Cerebellar nuclear complex (tissue), 1 donor: ENCODE measurements around the gene TSHR.
"Not testable (repeated sequence)": the region's sequence is repeated elsewhere in the genome, so short reads cannot be mapped to it uniquely, and the experiment has no call there.

ENCODE experiments used
- DNase-seq, 2 experiments: peaks; one replicate each; lab custom pipeline; 2025; lab: John Stamatoyannopoulos, UW

TSHR gene

DNA sequence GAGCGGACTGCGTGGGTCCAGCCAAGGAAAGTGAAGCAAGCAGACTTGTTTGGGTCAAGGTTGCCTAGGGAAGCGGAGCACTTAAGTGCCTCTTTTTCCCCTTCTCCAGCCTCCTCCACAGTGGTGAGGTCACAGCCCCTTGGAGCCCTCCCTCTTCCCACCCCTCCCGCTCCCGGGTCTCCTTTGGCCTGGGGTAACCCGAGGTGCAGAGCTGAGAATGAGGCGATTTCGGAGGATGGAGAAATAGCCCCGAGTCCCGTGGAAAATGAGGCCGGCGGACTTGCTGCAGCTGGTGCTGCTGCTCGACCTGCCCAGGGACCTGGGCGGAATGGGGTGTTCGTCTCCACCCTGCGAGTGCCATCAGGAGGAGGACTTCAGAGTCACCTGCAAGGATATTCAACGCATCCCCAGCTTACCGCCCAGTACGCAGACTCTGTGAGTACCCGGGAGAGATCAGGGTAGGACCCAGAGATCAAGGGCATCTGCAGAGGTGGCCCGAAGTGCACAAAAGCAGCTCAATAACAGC is at the start of gene TSHR:
Gene TSHR (plus strand): TSS at position 206 of the 526 bp plus-strand sequence. CDS start 60 bp downstream, at position 266.
- DNase-seq: no peak

DNA sequence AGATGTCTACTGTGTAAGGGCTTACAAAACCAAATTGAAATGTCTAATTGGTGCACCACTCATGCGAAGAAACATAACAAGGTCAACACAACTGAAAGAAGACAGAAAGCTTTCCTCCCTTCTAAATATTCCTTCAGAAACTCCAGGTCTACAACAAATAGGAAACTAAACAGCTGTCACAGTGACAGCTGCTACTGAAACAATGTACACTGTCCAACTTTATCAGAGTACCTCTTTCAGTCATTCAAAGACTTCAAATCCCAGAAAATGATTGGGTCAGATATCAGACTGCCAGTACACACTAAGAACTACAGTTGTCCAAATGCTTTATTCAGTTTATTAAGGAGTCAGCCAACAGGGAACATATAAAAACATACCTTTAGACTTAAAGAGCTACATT is 49.1 kb upstream of the TSHR start:
- DNase-seq: no peak

DNA sequence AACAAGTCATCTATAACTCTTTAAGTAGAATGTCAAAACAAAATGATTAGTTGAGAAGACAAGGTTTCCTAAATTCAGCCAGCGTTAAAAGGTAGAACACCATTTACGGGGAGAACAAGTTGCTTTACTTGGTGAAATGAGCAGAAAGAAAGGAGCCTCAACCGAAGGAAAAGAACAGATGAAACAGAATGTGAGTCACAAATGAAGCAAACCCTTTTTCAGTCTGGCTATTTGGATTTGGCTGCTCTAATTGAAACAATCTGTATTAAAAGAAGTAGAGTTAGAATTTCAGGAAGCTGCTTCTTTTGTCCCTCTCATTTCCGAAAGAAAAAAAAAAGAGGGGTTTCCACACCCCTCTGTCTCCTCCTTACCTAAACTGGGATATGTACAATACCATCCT is 48.5 kb upstream of the TSHR start:
- no peak for DNase-seq

DNA sequence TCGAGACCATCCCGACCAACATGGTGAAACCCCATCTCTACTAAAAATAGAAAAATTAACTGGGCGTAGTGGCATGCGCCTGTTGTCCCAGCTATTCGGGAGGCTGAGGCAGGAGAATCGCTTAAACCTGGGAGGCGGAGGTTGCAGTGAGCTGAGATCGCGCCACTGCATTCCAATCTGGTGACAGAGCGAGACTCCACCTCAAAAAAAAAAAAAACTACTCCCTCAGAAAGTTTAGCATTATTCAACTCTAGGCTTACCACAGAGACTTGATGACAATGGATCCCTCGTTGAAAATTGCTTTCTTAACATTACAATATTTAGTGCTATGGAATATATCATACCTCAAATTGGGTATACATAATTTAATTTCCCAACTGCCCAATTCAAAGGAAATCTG is 43.4 kb upstream of the TSHR start:
- not testable (repeated sequence) for DNase-seq

DNA sequence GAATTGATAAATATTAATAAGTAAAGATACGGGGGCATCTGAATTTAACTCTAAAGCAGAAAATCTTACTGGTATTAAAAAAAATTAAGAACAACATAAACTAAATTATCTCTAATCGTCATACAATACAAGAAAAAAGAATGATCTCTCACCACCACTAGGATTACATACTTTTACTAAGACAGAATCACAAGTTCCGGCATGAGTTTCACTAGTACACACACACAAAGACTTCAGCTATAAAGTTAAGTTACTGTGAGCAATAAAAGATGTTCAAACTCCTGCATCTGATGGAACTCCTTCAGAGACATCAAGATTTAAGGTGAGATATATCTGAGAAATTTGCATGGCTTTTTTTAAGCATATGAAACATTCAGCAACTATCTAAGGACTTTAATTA is 35.8 kb upstream of the TSHR start:
- no peak for DNase-seq

DNA sequence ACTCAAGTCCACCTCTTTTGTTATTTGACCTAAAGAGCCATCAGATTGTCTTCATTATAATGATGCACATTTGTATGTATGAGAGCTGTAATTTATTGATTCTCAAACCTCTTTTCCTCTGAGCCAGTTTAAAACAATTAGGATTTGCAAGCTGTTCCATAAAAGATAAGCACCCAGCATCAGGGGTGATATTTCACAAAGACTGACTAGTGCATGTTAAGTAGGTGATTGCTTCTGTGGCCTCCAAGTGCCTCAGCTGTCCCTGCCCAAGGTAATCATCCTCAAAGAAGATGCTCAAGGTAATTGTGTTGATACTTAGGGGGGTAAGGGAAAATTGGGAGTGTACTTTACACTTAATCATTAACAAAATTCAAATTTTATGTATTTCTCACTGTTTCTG is 32.1 kb upstream of the TSHR start:
- no peak for DNase-seq

DNA sequence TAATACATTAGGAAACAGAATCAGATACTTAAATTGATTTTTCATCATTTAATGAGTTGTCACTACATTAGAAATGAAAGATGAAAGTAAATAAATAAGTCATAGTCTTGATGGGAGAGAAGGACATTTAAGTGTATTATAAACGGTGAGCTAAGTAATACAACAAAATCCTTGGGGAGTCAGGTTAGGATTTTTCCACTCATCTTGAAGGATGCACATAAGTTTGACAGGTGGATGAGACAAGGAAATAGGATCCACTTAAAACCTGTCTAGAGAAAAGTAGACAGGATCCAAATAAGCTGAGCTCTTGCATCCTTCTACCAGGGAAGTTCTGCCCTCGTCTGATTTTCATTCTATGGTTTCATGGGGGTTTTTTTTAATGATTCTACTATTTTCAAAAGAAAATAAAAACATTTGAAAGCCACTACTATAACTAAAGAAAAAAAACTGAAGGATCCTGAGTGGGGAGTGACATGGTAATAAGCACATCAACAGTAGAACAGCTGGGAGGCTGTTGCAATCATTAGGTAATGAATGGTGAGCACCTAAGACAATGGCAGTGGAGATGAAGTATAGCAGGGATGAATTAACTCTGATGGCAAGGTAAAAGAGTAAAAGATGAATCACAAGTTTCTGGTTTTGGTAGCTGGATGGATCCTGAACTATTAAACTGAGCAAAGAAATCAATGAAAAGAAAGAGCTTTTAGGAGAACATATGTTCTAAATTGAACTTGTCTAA is 30.9 kb upstream of the TSHR start:
- DNase-seq: no peak

DNA sequence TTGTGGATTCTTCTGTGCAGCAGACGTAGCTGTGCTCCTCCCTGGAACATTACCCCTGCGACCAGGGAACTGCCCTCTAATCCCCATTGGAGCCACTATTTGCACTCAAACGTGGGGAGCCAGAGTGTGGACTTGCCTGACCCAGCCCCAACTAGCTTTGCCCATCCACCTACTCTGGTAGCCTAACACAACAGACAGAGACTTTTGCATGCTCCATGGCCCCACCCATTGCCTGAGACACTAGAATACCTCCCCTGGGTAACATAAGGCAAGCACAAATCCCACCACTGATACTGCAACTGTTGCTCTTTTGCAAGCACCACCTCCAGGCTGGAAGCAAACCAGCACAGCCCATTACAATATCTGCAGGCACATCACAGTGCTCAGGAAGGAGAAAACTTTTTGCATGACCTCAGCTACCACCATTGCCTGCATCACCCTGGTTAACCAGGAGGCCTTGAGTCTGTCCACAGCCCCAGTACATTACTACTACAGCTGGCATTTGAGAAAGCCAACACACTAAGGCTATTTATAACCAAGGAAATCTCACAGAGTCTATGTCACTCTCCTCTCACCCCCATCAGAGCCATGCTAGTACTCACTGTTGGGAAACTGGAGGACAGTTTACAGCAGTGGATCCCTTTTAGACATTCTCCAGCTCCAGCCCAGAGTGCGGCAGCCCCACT is 28.9 kb upstream of the TSHR start:
- DNase-seq: no peak

DNA sequence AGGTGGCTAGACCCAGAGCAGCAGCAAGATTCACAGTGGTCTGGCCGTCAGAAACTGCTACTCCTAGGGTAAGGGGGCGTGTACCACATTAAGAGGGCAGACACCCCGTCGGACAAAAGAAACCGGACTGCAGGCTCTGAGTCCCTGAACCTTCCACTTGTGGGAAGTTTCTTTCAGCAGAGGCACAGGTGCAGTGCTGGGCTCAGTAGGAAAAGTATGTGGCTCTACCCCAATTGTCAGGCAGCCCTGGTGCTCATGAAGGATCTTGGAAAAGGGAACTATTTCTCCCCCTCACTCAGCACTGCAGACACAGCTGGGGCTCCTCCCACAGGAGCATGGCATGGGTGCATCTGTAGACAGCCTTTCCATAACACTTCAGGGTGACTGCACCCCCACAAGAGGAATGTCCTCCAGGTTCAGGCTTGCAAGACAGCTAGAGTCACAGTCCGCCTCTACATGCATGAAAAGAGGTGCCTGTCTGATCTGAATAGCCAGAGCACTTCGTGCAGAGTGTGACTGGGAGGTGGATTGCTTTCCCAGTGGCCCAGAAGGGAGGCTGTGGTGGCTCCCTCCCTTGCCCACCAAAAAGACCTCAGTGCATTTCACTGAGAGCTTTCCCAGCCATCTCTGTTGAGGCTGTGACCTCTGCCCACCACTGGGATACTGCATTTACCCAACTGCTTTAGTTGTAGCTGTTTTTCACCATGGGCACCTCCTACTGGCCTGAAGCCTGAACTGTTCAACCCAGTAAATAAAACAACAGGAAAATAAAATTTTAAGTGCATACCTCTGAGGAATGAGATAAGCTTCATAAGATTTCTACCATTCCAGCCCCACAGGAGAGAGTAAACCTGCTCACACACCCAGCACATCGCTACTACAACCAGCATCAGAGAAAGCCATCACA is 28.1 kb upstream of the TSHR start:
- no peak for DNase-seq

DNA sequence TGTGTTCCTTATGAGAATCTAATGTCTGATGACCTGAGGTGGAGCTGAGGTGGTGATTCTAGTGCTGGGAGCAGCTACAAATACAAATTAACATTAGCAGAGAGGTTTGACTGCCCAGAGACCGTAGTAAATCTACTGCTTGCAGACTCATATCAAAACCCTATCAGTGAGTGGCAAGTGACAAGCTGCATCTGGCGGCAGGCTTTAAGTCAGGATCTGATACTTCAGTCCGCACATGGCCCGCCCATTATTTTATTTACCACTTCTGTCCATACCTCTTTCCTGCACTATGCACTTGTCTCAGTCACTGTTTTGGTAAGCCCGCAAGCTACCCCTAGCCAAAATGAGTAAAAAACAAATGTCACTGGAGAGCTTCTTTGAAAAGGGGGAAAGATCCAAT is 25.3 kb upstream of the TSHR start:
- no peak for DNase-seq

DNA sequence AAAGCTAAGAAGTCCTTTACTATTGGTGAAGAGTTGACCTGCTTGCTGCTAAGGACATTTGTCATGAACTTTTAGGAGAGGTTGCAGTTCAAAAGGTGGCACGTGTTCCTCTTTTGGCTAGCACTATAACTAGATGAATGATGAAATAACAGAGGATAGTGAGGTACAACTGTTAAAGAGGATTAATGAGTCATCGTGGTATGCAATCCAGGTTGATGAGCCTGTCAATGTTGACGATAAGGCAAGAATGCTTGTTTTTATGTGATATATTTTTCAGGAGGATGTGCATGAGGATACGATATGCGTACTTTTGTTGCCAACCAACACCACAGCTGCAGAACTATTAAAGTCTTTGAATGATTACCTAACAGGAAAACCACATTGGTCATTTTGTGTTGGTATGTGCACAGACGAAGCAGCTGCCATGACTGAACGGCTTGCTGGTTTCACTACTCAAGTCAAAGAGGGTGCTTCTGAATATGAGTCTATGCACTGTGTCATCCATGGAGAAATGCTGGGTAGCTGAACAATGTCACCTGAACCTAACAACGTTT is 24.5 kb upstream of the TSHR start:
- DNase-seq: no peak

DNA sequence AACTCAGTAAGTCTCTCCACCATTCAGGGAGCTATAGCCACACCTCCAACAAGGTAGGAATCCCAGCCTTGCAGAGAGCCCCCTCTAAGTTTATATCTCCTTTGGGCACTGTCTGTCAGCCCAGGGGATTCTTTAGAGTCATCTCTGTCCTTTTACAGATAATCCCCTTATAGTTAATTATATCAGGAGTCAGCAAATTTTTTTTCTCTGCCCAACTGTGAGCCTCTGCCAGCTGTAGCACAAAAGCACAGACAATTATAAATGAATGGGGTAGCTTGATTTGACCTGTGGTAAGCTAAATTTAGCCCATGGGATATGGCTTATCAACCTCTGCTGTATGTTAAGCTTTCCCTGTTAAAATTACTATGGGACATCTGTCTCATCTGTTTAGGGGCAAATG is 22.1 kb upstream of the TSHR start:
- no peak for DNase-seq

DNA sequence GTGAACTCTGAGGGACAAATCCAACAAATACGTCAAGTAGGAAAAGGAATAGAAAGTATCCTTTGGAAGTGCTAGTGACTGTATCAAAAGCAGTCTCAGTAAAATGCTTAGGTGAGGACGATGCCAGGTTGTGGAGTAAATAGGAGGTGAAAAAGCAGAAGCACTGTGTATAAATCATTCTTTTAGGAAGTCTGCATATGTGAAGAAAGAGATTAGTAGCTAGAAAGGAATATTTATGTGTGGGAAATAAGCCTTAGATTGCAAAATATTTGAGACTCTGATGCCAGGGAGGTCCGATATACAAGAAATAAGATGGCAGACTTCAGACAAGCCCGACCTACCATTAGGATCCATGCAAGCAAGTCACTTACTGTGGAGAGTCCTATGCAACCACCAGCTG is 21.7 kb upstream of the TSHR start:
- DNase-seq: no peak

DNA sequence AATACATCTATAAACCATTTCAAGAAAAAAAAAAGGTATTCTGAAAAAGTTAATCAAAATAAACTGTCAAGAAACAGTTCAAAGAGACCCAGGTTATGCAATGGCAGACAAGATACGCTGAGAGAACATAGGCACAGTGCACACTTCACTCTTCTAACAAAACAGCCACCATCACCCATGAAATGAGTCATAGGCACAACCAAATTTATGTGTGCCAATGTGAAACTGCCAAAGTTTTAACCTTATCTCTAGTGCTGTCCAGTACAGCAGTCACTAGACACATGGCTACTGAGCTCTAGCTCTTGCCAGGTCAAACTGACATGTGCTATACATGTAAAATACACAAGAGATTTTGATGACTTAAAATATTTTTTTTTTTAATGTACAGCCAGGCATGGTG is 15.3 kb upstream of the TSHR start:
- no peak for DNase-seq

DNA sequence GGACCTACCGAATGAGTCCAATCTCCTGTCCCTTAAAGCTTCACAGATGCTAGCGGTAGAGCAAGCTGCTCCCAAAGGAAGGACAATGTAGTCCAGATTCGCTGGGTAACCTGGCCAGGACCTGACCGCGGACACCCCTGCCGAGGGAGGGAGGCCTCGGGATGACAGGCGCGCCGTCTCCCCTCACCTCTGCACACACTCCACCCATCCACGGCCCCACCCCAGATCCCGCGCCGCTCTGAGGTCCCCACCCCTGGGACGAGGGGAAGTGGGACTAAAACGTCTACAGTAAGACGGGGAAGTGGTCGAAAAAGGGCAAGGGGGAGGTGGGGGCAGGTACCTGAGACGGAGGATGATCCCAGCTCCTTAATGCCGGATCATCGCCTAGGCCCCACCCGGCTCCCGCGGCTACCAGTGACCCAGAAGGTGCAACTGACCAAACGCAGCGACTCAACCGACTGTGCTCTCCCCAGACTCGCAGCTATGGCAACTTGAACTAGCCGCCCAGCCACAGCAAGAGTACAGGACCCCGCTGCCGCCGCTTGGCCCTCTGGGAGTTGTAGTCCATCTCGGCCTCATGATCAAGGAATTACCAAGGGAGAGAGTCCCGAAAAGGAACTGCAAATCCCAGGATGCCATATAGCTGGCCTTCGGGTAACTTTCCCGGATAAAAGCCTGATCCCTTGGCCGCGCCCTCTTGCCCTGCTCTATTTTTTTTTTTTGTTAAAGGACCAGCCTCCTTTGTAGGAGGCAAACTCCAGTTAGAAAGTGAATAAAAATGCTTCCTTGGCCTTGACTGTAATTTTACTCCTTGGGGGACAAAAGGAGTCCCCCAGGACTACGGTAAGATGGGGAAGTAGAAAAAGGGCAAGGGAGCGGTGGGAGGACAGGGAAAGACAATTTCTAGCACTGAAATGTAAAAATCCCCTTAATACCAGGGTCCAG is 13.9 kb upstream of the TSHR start, which contains the start of gene CEP128:
Gene CEP128 (minus strand): TSS at position 498 of the 945 bp plus-strand sequence.
- DNase-seq: peak; percentile 77 to 95

DNA sequence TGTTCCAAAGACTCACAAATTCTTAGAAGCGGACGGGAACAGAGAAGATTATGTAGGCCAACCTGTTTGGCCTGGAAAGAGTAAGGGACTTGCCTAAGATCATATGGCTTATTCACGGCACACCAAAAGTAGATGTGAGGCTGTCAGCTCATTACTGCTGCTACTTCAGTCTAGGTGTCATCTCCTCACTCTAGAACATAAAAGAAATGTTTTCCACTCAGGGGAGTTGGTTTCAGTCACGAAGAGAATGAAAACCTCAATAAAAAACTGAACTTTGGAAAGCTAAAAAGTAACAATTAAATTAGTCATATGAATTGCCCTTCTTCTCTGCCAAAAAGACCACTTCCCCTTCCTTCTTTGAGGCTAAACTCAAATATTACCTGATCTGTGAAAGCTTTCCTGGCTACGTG is 13.2 kb upstream of the TSHR start:
- no peak for DNase-seq

DNA sequence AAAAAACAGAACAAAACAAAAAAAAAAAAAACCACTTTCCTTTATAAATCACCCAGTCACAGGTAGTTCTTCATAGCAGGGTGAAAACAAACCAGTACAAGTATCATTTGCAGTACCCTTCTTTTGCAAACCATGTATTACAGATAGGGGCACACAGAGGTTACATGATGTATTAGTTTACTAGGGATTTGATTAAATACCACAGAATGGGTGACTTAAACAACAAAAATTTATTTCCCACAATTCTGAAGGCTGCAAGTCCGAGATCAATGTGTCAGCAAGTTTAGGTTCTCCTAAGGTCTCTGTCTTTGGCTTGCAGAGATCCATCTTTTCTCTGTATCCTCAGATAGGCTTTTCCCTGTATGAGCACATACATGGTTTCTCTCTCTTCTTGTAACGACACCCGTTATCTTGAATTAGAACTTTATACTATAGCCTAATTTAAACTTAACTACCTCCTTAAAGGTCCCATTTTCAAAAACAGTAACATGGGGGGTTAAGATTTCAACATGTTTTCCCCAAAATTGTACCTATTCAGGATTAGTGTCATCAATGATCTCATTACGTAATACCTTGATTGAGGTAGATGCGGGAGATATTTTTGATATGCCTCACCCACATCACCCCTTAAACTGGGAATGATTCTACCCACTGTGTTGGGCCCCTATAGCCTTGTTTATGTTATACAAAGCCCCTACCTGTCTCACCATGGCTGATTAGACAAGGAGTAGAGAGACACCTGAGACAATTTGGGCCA is 10.4 kb upstream of the TSHR start:
- no peak for DNase-seq

DNA sequence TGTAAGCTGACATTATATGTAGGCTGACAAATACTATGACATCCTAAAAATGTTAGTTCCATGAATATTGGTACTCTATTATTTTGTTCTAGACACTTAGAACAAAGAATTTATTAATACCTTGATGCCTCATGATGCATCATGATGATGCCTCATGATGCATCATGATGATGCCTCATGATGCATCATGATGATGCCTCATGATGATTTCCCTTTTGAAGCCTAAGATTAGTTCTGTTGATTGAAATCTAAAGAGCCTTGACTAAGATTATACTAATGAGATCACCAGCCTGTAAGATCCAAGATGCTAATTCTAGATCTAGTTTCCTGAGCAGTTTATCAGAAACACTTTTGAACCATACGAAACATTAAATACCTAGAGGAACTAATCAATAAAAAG is 9.2 kb upstream of the TSHR start:
- DNase-seq: no peak

DNA sequence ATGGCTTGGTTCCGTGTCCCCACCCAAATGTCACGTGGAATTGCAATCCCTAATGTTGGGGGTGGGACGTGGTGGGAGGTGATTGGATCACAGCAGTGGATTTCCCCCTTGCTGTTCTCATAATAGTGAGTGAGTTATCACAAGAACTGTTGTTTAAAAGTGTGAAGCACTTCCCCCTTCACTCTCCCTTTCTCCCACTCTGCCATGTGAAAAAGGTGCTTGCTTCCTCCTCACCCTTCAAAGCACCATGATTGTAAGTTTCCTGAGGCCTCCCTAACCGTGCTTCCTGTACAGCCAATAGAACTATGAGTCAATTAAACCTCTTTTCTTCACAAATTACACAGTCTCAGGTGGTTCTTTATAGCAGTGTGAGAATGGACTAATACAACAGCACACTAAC is 8.6 kb upstream of the TSHR start:
- no peak for DNase-seq

DNA sequence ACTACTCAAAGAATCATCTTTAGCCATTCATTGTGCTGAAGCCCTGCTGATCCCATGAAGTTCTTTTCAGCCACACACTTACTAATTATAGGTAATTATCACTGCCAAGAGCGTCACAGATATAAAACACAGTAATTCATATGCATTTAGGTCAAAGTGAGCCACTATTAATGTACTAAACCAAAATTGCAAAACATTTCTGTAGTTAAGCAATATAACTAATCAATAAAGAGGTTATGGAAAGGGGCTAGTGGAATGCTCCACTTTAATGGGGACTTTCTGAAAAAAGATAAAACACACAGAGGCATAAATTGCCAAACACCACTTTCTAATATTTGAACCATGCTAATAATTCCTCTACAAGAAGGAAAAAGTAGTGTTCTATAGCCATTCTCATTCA is 7.1 kb upstream of the TSHR start:
- DNase-seq: no peak
